KOPT-K1 (cell line): Measurements from ENCODE around the gene PPP1R9A.

Experiments
- H3K27ac ChIP-seq: fragments of 200-600 bp; sonication (generic); 2 replicates; pipeline ENCODE4 v1.5.1; 2016; ENCODE audit warnings: antibody characterized with exemption, mild to moderate bottlenecking, low read depth, low read length; ENCODE audit not compliant: poor library complexity, severe bottlenecking
- H3K36me3 ChIP-seq: fragments of 200-600 bp; sonication (generic); 2 replicates; pipeline ENCODE4 v1.5.1; 2017; ENCODE audit warnings: antibody characterized with exemption, mild to moderate bottlenecking, low read length, moderate library complexity; ENCODE audit not compliant: insufficient read depth
- H3K9me3 ChIP-seq: fragments of 200-600 bp; sonication (generic); 2 replicates; pipeline ENCODE4 v1.5.1; 2017; ENCODE audit warnings: antibody characterized with exemption, low read length, mild to moderate bottlenecking; ENCODE audit not compliant: insufficient read depth, poor library complexity, severe bottlenecking

PPP1R9A gene

GRCh38 chr7:95245828-95246500 lies 338.6 kb downstream of the PPP1R9A start:
- H3K9me3 ChIP-seq = no peaks in the 10 kb centered on the region
- no peak overlapping the region for H3K27ac ChIP-seq
- no peaks in the 10 kb centered on the region for H3K36me3 ChIP-seq

- no peaks in the 10 kb centered on the region for H3K9me3 ChIP-seq
- H3K36me3 ChIP-seq = no peaks in the 10 kb centered on the region
- no peak overlapping the region for H3K27ac ChIP-seq
These were observed 339.5 kb downstream of the PPP1R9A start for GRCh38 chr7:95246831-95247370.

DNA sequence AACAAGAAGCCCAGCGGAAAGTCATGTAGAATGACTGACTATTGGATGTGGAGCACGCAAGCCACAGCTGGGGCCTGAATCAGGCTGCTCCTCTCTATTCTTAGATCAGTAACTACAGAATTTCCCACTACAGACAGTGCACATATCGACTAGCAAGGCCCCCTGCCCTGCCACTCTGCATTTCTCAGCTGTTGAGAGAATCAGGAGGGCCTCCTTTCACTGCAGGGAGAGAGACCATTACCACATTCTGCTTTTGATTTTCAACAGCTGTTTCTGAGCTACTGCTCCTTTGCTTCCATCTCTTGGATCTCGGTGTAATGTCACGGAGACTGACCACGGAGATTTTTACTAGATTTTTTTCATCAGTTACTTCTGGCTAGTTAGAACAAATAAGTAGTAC lies 343.2 kb downstream of the PPP1R9A start:
- Histone ChIP-seq H3K36me3 (no peaks in the 10 kb centered on the region), H3K27ac (no peak overlapping the region), H3K9me3 (no peaks in the 10 kb centered on the region)

DNA sequence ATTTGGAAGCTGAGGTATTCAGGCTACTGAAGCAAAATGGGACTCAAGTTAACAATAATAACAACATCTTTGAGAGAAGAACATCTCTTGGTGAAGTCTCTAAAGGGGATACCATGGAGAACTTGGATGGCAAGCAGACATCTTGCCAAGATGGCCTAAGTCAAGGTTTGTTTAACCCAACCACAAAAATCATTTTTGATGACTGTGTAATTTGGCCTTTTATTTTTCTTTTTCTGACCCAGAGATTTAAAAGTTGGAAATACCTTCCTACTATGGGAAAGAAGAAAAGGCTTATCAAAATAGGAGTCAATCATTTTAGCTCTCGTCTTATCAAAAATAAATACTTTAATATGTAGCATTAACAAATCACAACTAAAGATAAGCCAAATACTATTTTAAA lies 344.6 kb downstream of the PPP1R9A start:
- Histone ChIP-seq H3K9me3 (no peaks in the 10 kb centered on the region), H3K36me3 (no peaks in the 10 kb centered on the region), H3K27ac (no peak overlapping the region)

- no peaks in the 10 kb centered on the region for H3K36me3 ChIP-seq
- no peaks in the 10 kb centered on the region for H3K9me3 ChIP-seq
- H3K27ac ChIP-seq = no peak overlapping the region
These were observed 346.6 kb downstream of the PPP1R9A start for GRCh38 chr7:95253986-95254385.

DNA sequence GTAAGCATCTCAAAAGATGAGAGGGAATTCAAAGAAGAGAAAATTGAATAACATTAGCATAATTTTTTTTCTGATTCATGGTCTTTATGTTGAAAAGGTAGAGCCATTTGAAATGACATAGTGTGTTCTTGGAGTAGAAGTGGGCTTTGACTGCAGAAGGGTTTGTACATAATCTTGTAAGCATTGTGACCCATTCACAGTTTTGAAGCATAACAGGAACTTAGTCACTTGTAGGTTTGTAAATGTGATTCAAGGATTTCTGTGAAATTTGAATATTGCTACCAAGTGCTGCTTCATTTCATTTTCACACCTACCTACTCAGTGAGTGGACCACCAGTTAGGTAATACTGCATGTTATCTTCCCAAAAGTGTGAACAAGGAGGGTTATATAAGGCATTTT lies 348.3 kb downstream of the PPP1R9A start:
- no peaks in the 10 kb centered on the region for H3K9me3 ChIP-seq
- H3K36me3 ChIP-seq = no peaks in the 10 kb centered on the region
- no peak overlapping the region for H3K27ac ChIP-seq

DNA sequence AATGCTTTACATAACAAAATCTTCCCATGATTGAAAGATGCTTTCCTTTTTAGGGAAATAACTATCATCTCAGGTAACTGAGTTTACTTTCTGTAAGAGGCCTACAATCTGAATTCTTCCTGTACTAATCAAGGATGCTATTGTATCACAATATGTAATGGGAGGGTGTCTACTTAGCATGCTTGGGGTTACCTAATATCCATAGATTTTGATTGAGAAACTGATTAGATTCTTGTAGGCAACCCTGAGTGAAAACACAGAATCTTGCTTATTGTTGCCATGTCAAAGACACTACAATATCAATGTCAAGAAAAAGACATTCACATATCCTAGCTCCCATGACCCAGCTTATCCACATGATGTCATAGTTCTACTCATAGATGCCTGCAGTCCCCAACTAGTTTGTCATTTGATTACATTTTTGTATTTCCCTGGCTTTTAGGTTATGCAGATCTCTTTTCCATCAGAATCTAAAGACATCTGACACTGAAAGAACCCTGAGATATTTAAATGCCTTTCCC lies 354.6 kb downstream of the PPP1R9A start:
- Histone ChIP-seq H3K36me3 (no peaks in the 10 kb centered on the region), H3K9me3 (no peaks in the 10 kb centered on the region), H3K27ac (no peak overlapping the region)

DNA sequence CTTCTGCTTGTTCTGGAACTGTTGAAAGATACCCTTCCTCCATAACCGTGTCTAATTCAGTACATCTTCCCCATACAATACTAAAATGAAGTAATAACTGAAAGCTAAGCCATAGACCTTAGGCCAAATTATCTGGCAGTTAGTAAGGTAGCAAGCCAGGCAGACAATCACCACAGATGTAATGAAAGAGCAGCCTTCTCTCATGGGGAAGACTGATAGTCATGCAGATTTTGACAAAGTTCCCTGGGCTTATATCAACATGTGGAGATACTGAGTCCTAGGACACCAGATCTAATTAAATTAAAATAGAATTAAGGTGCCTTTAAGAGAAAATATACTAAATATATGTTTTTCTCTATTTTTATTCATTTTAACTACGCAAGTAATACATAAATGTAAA lies 355.5 kb downstream of the PPP1R9A start:
- Histone ChIP-seq H3K27ac (no peak overlapping the region), H3K36me3 (no peaks in the 10 kb centered on the region), H3K9me3 (no peaks in the 10 kb centered on the region)

GRCh38 chr7:95263785-95264362 lies 356.5 kb downstream of the PPP1R9A start:
- no peak overlapping the region for H3K27ac ChIP-seq
- no peaks in the 10 kb centered on the region for H3K36me3 ChIP-seq
- no peaks in the 10 kb centered on the region for H3K9me3 ChIP-seq

DNA sequence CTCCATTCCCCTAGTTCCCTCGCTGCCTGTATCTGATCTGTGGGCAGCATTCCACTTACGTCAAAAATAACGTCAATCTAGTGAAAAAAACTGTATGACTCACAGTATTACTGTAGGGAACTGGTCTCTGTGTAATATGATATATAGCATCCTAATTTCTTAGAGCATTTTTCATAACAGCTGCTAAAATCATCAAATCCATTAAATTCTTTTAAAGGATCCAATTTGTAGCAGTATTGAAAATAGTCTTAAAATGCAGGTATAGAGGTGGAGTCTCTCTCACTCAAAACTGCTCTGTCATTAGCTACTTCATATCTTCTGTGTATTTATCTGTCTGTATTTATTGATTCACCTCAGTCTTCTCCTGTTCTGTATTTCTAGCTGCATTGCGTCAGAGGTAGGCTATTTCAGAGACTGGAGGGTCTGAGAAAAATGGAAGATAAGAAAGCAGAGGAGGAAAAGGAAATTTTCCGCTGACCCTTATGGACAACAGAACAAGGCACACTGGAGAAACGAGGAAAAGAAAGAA lies 357.0 kb downstream of the PPP1R9A start:
- Histone ChIP-seq H3K27ac (no peak overlapping the region), H3K36me3 (no peaks in the 10 kb centered on the region), H3K9me3 (no peaks in the 10 kb centered on the region)

- H3K27ac ChIP-seq = no peak overlapping the region
- H3K9me3 ChIP-seq = no peaks in the 10 kb centered on the region
- H3K36me3 ChIP-seq = no peaks in the 10 kb centered on the region
These were observed 358.2 kb downstream of the PPP1R9A start for GRCh38 chr7:95265634-95266033.

- Histone ChIP-seq H3K27ac (no peak overlapping the region), H3K9me3 (no peaks in the 10 kb centered on the region)
These were observed 360.4 kb downstream of the PPP1R9A start for GRCh38 chr7:95267754-95268153.

DNA sequence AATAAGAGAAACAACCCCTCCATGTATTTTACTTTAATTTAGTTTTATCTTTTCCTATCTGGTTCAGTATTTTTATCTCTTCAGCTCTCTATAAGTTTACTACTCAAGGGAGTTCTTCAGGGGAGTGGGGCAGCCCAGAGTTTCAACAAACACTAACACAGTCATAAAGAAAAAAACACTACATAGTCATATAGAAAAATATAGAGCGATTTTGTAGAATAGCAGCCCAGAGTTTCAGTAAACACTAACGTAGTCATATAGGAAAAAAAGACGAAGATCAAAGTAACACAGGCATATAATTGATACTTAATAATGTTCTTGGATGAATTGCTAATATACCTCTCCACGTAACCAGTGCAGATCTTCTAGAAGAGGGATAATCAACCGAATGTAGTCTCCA lies 362.2 kb downstream of the PPP1R9A start:
- Histone ChIP-seq H3K9me3 (no peaks in the 10 kb centered on the region), H3K36me3 (no peaks in the 10 kb centered on the region), H3K27ac (no peak overlapping the region)

More at GRCh38 chr7:95267754-95268153, 360.4 kb downstream of the PPP1R9A start:
- H3K36me3 ChIP-seq = no peaks in the 10 kb centered on the region

GRCh38 chr7:95276114-95276513 lies 368.7 kb downstream of the PPP1R9A start:
- no peak overlapping the region for H3K27ac ChIP-seq
- H3K36me3 ChIP-seq = no peaks in the 10 kb centered on the region
- no peaks in the 10 kb centered on the region for H3K9me3 ChIP-seq

- H3K27ac ChIP-seq = no peak overlapping the region
- H3K9me3 ChIP-seq = no peaks in the 10 kb centered on the region
- H3K36me3 ChIP-seq = no peaks in the 10 kb centered on the region
These were observed 372.0 kb downstream of the PPP1R9A start for GRCh38 chr7:95279417-95279816.
